Stimulated activated CD4-positive, alpha-beta T cell treated with anti-CD3 and anti-CD28 coated beads, Interleukin-15, amount 100 ng/mL, for 1 hour (primary cell): ENCODE results near the gene EDN1.
"Not testable (repeated sequence)": the region's sequence is repeated elsewhere in the genome, so short reads cannot be mapped to it uniquely, and the experiment has no call there.

Experiments
- DNase-seq, 2 donors: peaks; one replicate each; pipeline ENCODE4 v3.0.0-alpha.2; 2020; ENCODE audit warnings: low read depth in 1 of 2, low spot score in 1 of 2

Gene EDN1

DNA sequence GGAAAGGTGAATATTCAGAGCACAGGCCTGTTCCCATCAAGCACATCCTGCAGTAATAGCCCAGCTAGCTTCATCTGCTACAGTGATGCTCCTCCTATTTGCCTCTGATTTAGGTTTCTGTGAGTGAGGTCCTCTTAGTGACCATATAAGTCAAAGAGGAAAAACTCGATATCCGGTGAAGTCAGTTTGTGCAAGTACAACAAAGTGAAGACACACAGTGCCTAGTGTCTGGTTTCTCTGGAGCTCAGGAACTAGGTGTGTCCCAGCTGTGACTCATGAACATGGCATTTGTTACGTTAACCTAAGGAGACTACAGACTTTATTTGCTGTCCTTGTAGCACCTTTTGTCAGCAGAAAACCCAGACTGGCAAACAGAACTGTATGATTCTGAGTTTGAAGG lies 33.9 kb downstream of the EDN1 start:
- DNase-seq = no peak

DNA sequence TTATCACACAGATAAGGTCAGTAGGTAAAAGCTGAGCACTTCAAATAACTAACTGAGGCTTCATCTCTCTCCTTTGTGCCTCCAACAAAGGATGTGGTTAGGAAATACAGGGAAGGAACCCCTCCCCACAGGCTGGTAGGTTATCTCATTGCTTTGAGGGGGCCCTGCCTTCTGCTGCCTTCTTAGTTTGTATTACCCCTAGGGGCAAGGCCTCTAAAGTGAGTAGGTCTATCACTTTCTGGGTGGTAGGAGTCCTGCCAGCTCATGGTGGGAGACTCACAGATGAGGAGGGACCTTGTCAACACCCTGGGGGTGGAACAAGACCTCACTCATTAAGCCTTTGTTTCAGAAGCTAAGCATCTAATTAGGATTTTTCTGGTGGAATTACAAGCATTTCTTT lies 34.6 kb downstream of the EDN1 start:
- DNase-seq = no peak

DNA sequence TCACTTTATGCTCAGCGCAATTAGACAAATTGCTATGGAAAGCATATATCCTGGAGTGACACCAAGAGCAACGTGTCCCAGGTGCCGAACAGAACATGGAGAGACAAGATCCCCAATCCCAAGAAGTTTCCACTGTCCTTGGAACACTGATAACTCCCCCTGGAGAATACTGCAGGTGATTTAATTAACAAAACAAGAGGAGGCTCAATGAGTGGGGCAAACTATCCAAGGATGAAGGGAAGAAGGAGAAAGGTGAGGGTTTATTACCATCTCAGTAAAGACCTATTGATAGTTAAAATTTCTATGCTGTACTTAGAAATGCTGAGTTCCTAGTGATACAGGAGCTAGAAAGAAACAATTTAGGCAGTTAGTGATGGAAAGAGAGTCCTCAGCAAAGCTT lies 35.7 kb downstream of the EDN1 start:
- no peak for DNase-seq

- DNase-seq = no peak
These were observed 37.2 kb downstream of the EDN1 start for GRCh38 chr6:12327391-12327790.

DNA sequence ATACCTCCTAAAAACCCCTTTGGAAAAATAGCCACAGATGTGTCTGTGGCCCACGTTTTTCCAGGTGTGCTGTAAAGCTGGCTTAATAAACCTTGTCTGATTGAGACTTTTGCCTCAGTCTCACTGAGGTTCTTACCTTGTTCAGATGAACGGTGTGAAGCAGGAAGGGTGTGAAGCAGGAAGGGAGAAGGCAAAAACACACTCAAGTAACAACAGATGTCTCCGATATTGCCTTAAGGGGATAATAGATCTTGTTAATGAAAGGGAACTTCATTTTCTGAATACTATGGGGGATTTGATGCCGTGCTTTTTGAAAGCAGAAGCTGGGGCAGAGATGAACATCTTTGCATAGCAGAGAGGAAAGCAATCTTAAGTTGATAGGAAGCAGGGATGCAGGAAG lies 37.8 kb downstream of the EDN1 start:
- no peak for DNase-seq

DNA sequence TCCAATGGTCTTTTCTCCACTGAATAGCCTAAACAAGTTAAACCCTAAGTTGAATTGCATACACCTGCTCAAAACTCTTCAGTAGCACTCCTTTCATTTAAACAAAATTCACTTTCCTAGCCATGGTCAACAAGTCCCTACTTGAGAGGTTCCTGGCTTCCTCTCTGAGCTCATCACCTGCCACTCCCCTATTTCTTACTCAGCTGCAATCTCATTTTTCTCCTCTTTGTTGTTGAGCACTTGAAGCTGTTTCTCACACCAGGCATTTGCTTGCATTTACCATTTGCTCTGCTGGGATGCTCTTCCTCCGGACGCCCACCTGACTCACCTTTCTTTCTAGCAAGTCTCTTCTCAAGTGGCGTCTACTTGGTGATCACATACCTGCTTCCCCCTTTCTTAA lies 38.5 kb downstream of the EDN1 start:
- DNase-seq = no peak

GRCh38 chr6:12331474-12331873 lies 41.3 kb downstream of the EDN1 start:
- no peak for DNase-seq

GRCh38 chr6:12331951-12332749 lies 42.0 kb downstream of the EDN1 start:
- no peak for DNase-seq

DNA sequence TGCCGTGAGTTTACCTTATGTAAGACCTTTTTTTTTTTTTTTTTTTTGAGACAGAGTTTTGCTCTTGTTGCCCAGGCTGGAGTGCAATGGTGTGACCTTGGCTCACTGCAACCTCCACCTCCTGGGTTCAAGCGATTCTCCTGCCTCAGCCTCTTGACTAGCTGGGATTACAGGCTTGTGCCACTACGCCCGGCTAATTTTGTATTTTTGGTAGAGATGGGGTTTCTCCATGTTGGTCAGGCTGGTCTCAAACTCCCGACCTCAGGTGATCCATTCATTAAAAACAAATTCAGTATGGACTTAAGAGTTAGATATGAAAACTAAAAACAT lies 42.6 kb downstream of the EDN1 start:
- DNase-seq = not testable (repeated sequence)

- DNase-seq = no peak
These were observed 43.0 kb downstream of the EDN1 start for GRCh38 chr6:12333128-12333527.

DNA sequence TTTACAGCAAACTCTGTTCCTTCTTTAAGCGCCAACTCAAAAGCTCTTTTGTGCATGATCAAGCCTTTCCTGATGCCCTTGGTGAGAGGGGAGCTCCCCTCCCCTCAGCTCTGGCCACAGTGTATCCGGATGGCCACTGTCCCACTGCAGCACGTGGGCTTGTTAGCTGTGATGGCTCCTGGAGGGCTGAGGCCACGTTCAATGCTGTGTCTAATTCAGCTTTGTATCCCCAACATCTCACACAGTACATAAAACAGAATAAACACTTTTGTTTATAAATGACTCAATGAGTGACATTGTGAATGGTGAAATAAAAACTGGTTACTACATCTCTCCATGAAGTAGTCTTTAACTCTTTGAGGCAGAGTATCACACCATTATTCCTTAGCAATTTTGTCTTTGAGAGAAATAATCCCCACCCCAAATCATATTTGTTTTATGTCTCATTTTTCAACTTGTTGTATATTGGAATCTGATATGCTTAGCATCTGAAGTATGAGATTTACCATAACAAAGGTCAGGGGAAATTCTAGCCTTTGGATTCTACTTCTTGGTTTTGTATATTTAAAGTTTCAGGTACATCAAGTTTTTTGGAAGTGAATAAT lies 44.5 kb downstream of the EDN1 start:
- no peak for DNase-seq

GRCh38 chr6:12335131-12335527 lies 45.0 kb downstream of the EDN1 start:
- DNase-seq = no peak

GRCh38 chr6:12335717-12336116 lies 45.6 kb downstream of the EDN1 start:
- no peak for DNase-seq

DNA sequence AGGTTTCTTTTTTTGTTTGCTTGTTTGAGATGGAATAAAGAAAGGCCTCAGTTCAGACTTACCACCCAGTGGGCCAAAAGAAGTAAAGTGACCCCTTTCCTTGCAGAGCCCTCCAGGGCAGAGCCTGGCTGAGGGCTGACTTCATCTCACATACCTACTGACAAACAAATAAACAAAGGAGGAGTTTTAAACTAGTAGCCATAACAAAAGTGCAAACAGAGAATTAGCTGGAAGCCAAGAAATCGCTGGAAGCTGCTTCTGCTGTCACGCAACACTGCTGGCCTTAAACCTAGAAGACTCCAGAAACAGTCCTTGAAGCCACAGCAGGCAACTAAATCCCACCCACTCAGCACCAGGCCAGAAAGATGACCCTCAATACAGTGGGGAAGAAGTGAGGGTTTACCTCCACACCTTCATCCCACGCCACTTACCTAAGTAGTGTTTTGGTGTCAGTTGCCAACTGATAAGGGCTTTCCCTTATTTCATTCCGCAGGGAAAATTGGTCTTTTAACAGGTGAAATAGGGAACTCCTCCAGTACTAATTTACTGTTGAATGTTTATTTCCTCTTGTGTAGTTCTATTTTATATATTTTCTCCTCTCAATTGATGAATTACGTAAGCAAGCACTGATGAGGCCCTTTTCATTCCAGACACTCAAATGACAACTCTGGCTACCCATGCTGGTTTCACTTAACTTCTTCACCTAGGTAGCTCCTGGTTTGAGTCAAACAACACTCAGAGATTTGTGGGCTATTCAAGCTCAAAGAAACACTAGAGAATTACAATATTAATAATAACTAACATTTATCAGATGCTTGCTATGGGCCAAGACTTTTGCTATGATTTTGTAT lies 46.2 kb downstream of the EDN1 start:
- no peak for DNase-seq

DNA sequence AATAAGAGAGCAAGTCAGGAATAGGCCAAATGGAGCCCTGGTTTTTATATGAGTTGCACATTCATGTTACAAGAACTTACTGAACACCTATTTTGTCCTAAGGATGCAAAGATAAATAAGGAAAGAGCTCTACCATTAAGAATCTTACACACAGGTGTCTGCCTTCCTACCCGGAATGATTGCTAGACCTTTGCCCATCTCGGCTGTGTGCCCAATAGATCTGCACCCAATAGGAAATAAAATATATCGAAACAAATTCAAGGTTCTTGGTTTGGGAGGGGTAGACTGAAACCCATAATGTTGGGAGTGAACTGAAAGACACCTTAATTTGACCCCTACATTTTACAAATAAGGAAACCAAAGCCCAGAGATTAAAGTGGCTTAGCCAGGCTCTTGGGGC lies 48.9 kb downstream of the EDN1 start:
- DNase-seq = no peak

- no peak for DNase-seq
These were observed 49.8 kb downstream of the EDN1 start for GRCh38 chr6:12339808-12340487.

- no peak for DNase-seq
These were observed 50.3 kb downstream of the EDN1 start for GRCh38 chr6:12340488-12340818.

DNA sequence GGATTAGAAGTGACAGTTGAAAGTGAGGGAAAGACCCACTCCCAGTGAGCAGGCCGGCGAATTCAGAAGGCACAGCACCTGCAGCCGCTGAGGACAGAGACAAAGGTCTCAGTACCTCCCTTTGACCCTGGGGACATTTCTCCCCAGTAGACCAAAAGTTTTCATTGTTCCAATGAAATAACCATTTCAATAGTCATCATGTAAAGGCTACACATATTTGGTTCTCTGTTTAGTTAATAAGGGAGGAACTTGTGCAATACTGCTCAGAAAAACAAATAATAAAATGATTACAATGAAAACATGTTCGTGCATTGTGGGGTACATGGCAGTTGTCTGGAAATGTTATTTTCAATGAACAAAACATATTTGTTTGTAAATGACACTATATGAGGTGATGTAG lies 52.5 kb downstream of the EDN1 start:
- DNase-seq = no peak

DNA sequence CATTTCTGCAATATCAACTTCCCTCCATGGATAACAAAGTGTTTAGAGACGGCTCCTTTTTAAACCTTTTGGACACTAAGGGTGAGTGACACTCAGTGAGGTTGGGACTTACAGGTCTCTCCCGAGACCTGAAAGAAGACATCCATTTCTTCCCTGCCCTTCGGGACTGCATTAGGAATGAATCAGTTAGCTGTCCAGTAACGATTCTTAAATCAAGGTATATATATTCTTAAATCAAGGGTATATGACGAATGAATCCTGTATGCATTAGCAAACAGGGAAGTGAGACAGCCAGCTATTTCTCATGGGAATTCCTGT lies 52.9 kb downstream of the EDN1 start:
- no peak for DNase-seq

DNA sequence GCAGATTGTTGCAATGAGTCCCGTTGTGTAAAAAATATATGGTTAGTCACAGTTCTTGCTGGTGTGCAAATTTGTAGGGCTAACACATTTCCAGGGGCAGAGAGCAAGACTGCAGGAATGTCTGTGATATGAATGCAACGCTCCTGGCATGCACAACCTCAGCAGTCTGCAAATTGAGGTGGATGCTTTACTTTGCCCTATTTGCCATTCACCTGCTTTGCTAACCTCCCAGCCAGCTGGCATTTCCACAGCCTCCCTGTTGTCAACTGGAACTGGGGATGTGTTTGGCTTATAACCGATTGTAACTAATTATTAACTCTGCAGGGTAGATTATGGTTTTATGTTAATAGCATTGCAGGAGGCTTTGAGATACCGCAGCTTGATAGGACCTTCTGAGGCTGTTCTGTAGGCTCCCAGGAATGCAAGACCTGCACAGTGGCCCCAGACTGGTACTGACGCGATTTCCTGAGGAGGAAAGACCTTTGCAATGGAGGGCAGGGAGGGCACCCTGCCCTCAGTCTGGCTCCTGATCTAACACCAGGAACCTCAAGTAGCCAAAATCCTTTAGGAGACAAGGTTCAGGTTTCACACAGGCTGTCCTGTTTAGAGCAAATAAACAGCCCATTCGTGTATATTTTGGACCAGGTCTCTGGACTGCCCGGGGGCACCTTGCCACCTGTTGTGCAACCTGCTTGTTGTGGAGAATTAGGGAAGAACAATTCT lies 53.4 kb downstream of the EDN1 start:
- DNase-seq = no peak

- no peak for DNase-seq
These were observed 54.1 kb downstream of the EDN1 start for GRCh38 chr6:12344296-12344695.
